Kidney (tissue), 14 donors: ENCODE measurements around the gene BSG. TPM values are rescaled to one million over a fixed set of nuclear protein-coding genes. Genes with fewer than 3 reads are reported as not detected.

Source experiments
- DNase-seq, 5 donors: peaks; one replicate each; pipeline ENCODE4 v3.0.0-alpha.2; 2013 to 2020
- FAIRE-seq: peaks from 2 replicates; lab custom pipeline; 2012; peaks lifted over from hg19 to GRCh38; lab: Jason Lieb, UNC
- H3K27ac ChIP-seq, 2 donors: one replicate each; pipeline ENCODE4 v1.7.0; 2013; ENCODE audit warnings: low read depth in 2 of 2, low read length in 2 of 2, inconsistent platforms in 1 of 2
- H3K27me3 ChIP-seq: one replicate; pipeline ENCODE4 v1.7.1; 2013; ENCODE audit warnings: low read length, inconsistent platforms; ENCODE audit not compliant: control insufficient read depth, insufficient read depth
- H3K36me3 ChIP-seq, 3 donors: one replicate each; pipeline versions ENCODE4 v1.7.0 to v1.7.1; 2013; ENCODE audit warnings: low read length in 3 of 3, control low read depth in 1 of 3, inconsistent platforms in 1 of 3; ENCODE audit not compliant: insufficient read depth in 3 of 3, control insufficient read depth in 2 of 3
- H3K4me1 ChIP-seq, 3 donors: one replicate each; pipeline versions ENCODE4 v1.7.0 to v1.7.1; 2013; ENCODE audit warnings: low read length in 3 of 3, inconsistent platforms in 1 of 3, low read depth in 1 of 3; ENCODE audit not compliant: control insufficient read depth in 2 of 3, insufficient read depth in 2 of 3
- H3K4me3 ChIP-seq, 3 donors: one replicate each; pipeline versions ENCODE4 v1.7.0 to v1.8.1; 2013; ENCODE audit warnings: low read length in 3 of 3, control low read depth in 1 of 3, inconsistent platforms in 1 of 3
- H3K9ac ChIP-seq, 3 donors: one replicate each; pipeline versions ENCODE4 v1.7.0 to v1.7.1; 2013; ENCODE audit warnings: low read length in 3 of 3, control low read depth in 1 of 3, inconsistent platforms in 1 of 3
- H3K9me3 ChIP-seq, 3 donors: one replicate each; pipeline versions ENCODE4 v1.7.0 to v1.7.1; 2013; ENCODE audit warnings: low read length in 3 of 3, control low read depth in 1 of 3, inconsistent platforms in 1 of 3; ENCODE audit not compliant: control insufficient read depth in 2 of 3, insufficient read depth in 1 of 3
- intact Hi-C: fragments of 100-400 bp; cut with DNase I; formaldehyde crosslinking; loops from one replicate; pipeline ENCODE4 v1.11.1; 2022
- polyA plus RNA-seq: library from polyadenylated mRNA; stranded (reverse); fragments of 350-450 nt; fragmentation: Illumina TruSeq; extraction: RNeasy Lipid Tissue Mini Kit (QIAGEN cat#74804); gene quantifications from one replicate; pipeline ENCODE4 v1.2.3, GENCODE V29; 2014; ENCODE audit warnings: low read depth, low replicate concordance; ENCODE audit not compliant: insufficient read depth
- total RNA-seq: library from RNA; stranded (reverse); fragmentation: NEBNext Ultra II Directional; extraction: Animal tissue kit (Norgen Biotek cat#: 25700); gene quantifications from one replicate; pipeline ENCODE4 v1.2.1, GENCODE V29; 2021
- TF ChIP-seq, protein P1 (sequence below): IDR thresholded peaks from 3 replicates; pipeline ENCODE4 v1.5.1; 2012; ENCODE audit warnings: mild to moderate bottlenecking, moderate library complexity, borderline replicate concordance; ENCODE audit not compliant: insufficient read depth; ENCODE audit errors: extremely low read depth
- donor health status: control.
- donor health status: control.
- donor health status: control.
- donor health status: control.
- donor health status: control.
- donor health status: DM: yes; HTN: yes; CAD: no.
- donor health status: Normal renal cell carcinoma (clear cell type).

BSG gene
- total and polyA plus RNA-seq, 2 donors from 2014 or later, result 554 to 984 TPM

- peaks cover 0 to 36% (median 9%) of the 10 kb centered on the region in 3 donors for H3K4me1 ChIP-seq
- peak overlapping the region in 2 of 3 donors; percentile 40 to 44 for H3K4me3 ChIP-seq
- no peaks in the 10 kb centered on the region for H3K27me3 ChIP-seq
- TF ChIP-seq, protein P1, sequence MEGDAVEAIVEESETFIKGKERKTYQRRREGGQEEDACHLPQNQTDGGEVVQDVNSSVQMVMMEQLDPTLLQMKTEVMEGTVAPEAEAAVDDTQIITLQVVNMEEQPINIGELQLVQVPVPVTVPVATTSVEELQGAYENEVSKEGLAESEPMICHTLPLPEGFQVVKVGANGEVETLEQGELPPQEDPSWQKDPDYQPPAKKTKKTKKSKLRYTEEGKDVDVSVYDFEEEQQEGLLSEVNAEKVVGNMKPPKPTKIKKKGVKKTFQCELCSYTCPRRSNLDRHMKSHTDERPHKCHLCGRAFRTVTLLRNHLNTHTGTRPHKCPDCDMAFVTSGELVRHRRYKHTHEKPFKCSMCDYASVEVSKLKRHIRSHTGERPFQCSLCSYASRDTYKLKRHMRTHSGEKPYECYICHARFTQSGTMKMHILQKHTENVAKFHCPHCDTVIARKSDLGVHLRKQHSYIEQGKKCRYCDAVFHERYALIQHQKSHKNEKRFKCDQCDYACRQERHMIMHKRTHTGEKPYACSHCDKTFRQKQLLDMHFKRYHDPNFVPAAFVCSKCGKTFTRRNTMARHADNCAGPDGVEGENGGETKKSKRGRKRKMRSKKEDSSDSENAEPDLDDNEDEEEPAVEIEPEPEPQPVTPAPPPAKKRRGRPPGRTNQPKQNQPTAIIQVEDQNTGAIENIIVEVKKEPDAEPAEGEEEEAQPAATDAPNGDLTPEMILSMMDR, result no peak
- H3K36me3 ChIP-seq, result peaks cover 0 to 6% (median 0%) of the 10 kb centered on the region in 3 donors
- peak overlapping the region in 1 of 3 donors; percentile 61 for H3K9ac ChIP-seq
- no peaks in the 10 kb centered on the region for H3K9me3 ChIP-seq
- DNase-seq (peak; percentile 48 to 74 (median 60)), FAIRE-seq (no peak)
- intact Hi-C loops, result no loop called here
- peak overlapping the region; percentile 62 to 81 for H3K27ac ChIP-seq
Observed at GRCh38 chr19:574658-575526, 2.5 kb downstream of the BSG start.

GRCh38 chr19:575527-576506 is 3.4 kb downstream of the BSG start:
- FAIRE-seq (no peak), DNase-seq (peak in 4 of 5 donors; percentile 44 to 83 (median 64))
- Histone ChIP-seq H3K9me3 (no peaks in the 10 kb centered on the region), H3K27ac (peak overlapping the region; percentile 74 to 83), H3K9ac (peak overlapping the region in 1 of 3 donors; percentile 51), H3K36me3 (peaks cover 0 to 8% (median 0%) of the 10 kb centered on the region in 3 donors), H3K4me3 (peak overlapping the region in 1 of 3 donors; percentile 44), H3K4me1 (peaks cover 0 to 35% (median 9%) of the 10 kb centered on the region in 3 donors), H3K27me3 (no peaks in the 10 kb centered on the region)
- intact Hi-C loops, result no loop called here
- TF ChIP-seq, protein P1, result no peak

DNA sequence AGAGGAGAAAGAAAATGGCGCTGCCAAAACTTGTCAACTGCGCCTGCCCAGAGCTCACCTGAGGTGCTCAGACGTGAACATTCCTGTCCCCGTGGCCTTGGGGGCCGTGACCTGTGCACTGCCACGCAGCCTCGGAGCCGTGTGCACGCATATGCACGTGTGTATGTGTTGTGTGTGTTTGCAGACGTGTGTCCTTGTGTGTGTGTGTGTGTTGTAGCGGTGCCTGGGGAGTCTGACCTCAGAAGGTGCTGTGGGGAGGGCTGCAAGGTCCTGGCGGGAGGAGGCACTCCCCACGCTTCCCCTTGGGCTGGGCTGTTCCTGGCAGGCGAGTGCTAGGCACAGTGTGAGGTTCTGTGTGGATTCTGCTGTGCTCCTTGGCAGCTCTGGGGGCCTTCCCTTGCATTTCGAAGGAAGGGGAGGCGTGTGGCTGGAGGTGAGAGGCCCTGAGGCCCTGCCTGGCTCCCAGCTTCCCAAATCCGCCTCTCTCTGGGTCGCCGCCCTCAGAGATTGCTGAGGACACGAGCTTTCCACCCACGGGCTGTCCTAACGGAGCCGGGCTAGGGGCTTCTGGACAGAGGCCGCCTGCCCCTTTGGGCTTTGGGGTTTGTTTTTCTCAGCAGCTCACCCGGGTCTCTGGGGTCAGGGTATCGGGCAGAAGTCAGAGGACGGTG is 4.5 kb downstream of the BSG start:
- H3K36me3 ChIP-seq, result peaks cover 0 to 13% (median 0%) of the 10 kb centered on the region in 3 donors
- no peak for FAIRE-seq
- H3K4me3 ChIP-seq, result no peak overlapping the region
- TF ChIP-seq, protein P1, result no peak
- H3K9ac ChIP-seq, result no peak overlapping the region
- H3K4me1 ChIP-seq, result peaks cover 0 to 28% (median 9%) of the 10 kb centered on the region in 3 donors
- DNase-seq, result peak in 1 of 5 donors; percentile 66
- no peaks in the 10 kb centered on the region for H3K27me3 ChIP-seq
- H3K9me3 ChIP-seq, result no peaks in the 10 kb centered on the region
- no peak overlapping the region for H3K27ac ChIP-seq
- intact Hi-C loops, result no loop called here
